ENCODE measurements around the gene ZNF574.

The ZNF574 gene

GRCh38 chr19:42062381-42062780, 13.6 kb upstream of the ZNF574 start:
- H3K36me3 ChIP-seq (ENCODE audit: control insufficient read depth, insufficient read depth, low read length) = peaks cover 74% of the 10 kb centered on the region
- H3K27me3 ChIP-seq (ENCODE audit: control insufficient read depth, insufficient read depth, low read length) = no peaks in the 10 kb centered on the region
- H3K4me1 ChIP-seq (ENCODE audit: control insufficient read depth, insufficient read depth, low read length) = no peaks in the 10 kb centered on the region
- H3K9me3 ChIP-seq (ENCODE audit: control insufficient read depth, insufficient read depth, low read length) = no peaks in the 10 kb centered on the region
- no peak overlapping the region for H3K9ac ChIP-seq (ENCODE audit: low read depth, low read length)
- no peak overlapping the region for H3K4me3 ChIP-seq (ENCODE audit: low read depth, low read length)
- H3K27ac ChIP-seq (ENCODE audit: low read depth, low read length) = no peak overlapping the region

DNA sequence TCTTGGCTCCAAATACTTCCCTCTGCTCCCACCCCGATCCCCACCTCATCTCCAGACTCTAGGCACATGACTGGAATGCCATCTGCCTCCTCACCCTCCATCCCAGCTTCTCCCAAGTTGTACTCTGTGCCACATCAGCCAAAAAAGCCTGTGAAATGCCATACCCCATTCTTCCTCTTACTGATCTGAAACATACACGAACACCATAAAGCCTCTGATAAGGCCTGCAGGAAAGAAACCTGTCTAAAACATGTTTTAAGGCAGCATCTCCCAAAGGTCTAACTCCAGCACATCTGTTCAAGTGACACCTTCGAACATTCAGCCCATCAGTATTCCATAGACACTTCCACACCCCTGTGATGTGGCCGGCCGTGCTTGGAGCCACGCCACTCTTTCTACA, 11.5 kb upstream of the ZNF574 start:
- Histone ChIP-seq H3K9me3 (ENCODE audit: control insufficient read depth, insufficient read depth, low read length) (no peaks in the 10 kb centered on the region), H3K4me1 (ENCODE audit: control insufficient read depth, insufficient read depth, low read length) (peaks cover 8% of the 10 kb centered on the region; the same call in 1 of the 2 replicates), H3K27ac (ENCODE audit: low read depth, low read length) (no peak overlapping the region), H3K4me3 (ENCODE audit: low read depth, low read length) (no peak overlapping the region), H3K9ac (ENCODE audit: low read depth, low read length) (no peak overlapping the region), H3K36me3 (ENCODE audit: control insufficient read depth, insufficient read depth, low read length) (peaks cover 59% of the 10 kb centered on the region), H3K27me3 (ENCODE audit: control insufficient read depth, insufficient read depth, low read length) (no peaks in the 10 kb centered on the region)

DNA sequence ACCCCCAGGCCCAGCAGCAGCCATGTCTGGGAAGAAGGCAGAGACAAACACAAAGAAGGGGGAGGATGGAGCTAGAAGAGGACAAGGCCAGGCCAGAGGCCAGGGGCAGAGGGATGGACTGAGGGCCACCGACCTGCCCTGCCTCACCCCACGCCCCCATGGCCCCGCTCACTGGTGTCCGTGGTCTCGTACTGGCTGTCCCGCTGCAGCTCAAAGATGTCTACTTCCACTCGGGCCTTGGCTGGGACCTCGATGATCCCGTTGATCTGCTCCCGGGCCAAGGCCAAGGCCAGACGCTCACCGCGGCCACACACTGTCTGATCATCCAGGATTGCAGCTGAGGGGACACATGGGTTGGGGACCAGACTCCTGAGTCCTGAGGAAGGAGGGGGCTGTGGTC, 10.9 kb upstream of the ZNF574 start:
- H3K9ac ChIP-seq (ENCODE audit: low read depth, low read length) = no peak overlapping the region
- peaks cover 8% of the 10 kb centered on the region; the same call in 1 of the 2 replicates for H3K4me1 ChIP-seq (ENCODE audit: control insufficient read depth, insufficient read depth, low read length)
- no peaks in the 10 kb centered on the region for H3K27me3 ChIP-seq (ENCODE audit: control insufficient read depth, insufficient read depth, low read length)
- H3K4me3 ChIP-seq (ENCODE audit: low read depth, low read length) = no peak overlapping the region
- H3K27ac ChIP-seq (ENCODE audit: low read depth, low read length) = no peak overlapping the region
- H3K9me3 ChIP-seq (ENCODE audit: control insufficient read depth, insufficient read depth, low read length) = no peaks in the 10 kb centered on the region
- H3K36me3 ChIP-seq (ENCODE audit: control insufficient read depth, insufficient read depth, low read length) = peaks cover 53% of the 10 kb centered on the region

GRCh38 chr19:42065511-42065910, 10.5 kb upstream of the ZNF574 start:
- Histone ChIP-seq H3K36me3 (ENCODE audit: control insufficient read depth, insufficient read depth, low read length) (peaks cover 50% of the 10 kb centered on the region), H3K27ac (ENCODE audit: low read depth, low read length) (no peak overlapping the region), H3K9me3 (ENCODE audit: control insufficient read depth, insufficient read depth, low read length) (no peaks in the 10 kb centered on the region), H3K9ac (ENCODE audit: low read depth, low read length) (no peak overlapping the region), H3K27me3 (ENCODE audit: control insufficient read depth, insufficient read depth, low read length) (no peaks in the 10 kb centered on the region), H3K4me1 (ENCODE audit: control insufficient read depth, insufficient read depth, low read length) (peaks cover 11% of the 10 kb centered on the region; the same call in 1 of the 2 replicates), H3K4me3 (ENCODE audit: low read depth, low read length) (no peak overlapping the region)

DNA sequence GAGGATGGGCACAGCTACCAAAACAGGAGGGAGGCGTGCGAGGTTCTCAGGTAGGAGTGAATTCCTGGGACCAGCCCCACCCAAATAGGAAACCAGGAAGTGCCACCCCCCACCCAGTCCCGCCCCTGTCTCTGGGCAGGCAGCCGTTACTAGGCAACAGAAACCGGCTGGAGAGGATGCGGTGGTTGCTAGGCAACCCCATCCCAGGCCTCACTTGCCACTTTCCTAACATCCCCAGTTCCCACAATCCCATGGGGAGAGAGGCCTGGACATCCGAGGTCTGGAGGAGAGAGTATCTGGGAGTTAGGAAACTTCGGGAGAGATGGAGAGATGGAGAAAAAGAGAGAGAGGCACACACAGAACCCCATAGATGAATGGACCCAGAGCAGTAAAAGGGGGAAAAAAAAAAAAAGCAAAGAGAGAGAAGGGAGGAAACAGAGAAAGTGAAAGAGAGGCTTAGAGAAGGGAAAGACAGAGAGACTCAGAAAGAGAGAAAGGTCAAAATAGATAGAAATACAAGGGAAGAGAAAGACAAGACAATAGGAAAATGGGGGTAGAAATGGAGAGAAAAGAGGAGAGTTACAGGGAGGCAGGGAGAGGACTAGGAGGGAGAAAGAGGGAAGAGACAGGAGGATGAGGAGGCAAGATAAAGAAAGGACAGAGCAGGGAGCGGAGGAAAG, 9.8 kb upstream of the ZNF574 start:
- Histone ChIP-seq H3K27ac (ENCODE audit: low read depth, low read length) (no peak overlapping the region), H3K9me3 (ENCODE audit: control insufficient read depth, insufficient read depth, low read length) (no peaks in the 10 kb centered on the region), H3K9ac (ENCODE audit: low read depth, low read length) (no peak overlapping the region)

DNA sequence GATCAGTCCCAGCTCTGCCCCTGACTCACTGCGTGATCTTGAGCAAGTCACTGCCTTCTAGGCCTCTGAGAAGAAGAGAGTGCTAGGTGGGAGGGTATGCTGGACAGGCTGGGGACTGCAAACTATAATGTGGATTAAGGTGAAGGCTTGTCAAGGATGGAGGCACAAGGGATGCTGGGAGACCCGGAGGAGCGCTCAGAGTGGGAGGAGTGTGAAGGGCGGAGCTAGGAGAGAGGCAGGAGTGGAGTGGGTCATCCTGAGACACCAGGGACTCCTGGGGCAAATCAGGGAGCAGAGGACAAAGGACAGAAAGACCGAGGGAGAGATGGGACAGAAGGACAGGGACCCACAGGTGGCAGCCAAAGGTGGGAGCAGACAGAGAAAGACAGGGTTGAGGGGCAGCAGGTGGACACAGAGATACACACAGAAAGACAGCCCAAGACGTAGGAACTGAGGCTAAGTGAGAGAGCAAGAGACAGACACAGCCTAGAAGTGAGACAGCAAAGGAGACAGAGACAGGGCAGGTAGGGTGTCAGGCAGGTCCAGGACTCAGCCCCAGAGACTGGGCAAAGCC, 8.6 kb upstream of the ZNF574 start:
- H3K36me3 ChIP-seq (ENCODE audit: control insufficient read depth, insufficient read depth, low read length) = peaks cover 35% of the 10 kb centered on the region
- H3K9ac ChIP-seq (ENCODE audit: low read depth, low read length) = no peak overlapping the region
- no peaks in the 10 kb centered on the region for H3K9me3 ChIP-seq (ENCODE audit: control insufficient read depth, insufficient read depth, low read length)
- peaks cover 15% of the 10 kb centered on the region; the same call in 1 of the 2 replicates for H3K4me1 ChIP-seq (ENCODE audit: control insufficient read depth, insufficient read depth, low read length)
- no peak overlapping the region for H3K27ac ChIP-seq (ENCODE audit: low read depth, low read length)
- no peaks in the 10 kb centered on the region for H3K27me3 ChIP-seq (ENCODE audit: control insufficient read depth, insufficient read depth, low read length)
- peak overlapping the region; percentile 71; the same call in 1 of the 2 replicates for H3K4me3 ChIP-seq (ENCODE audit: low read depth, low read length)

More for the DNA sequence above, 9.8 kb upstream of the ZNF574 start:
- Histone ChIP-seq H3K4me3 (ENCODE audit: low read depth, low read length) (no peak overlapping the region), H3K4me1 (ENCODE audit: control insufficient read depth, insufficient read depth, low read length) (peaks cover 15% of the 10 kb centered on the region; the same call in 1 of the 2 replicates), H3K36me3 (ENCODE audit: control insufficient read depth, insufficient read depth, low read length) (peaks cover 47% of the 10 kb centered on the region), H3K27me3 (ENCODE audit: control insufficient read depth, insufficient read depth, low read length) (no peaks in the 10 kb centered on the region)

DNA sequence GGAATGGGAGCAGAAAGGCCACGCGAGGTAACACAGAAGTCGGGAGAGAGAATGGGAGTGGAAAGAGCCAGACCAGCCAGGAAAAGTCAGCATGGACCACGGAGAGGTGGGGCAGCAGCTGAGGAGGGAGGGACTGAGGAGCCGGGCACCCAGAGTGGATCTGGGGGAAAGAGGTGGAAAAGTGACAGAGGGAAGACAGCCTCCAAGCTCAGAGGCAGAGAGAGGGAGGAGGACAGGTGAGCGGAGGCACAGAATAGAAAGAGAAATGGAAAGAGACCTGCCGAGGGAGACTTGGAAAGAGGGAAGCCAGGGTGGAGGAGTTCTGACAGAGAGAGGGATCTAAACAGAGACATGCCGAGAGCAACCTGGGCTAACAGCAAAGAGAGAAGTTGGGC, 7.6 kb upstream of the ZNF574 start:
- no peak overlapping the region for H3K9ac ChIP-seq (ENCODE audit: low read depth, low read length)
- H3K4me3 ChIP-seq (ENCODE audit: low read depth, low read length) = peak overlapping the region; percentile 71
- H3K27ac ChIP-seq (ENCODE audit: low read depth, low read length) = no peak overlapping the region
- H3K36me3 ChIP-seq (ENCODE audit: control insufficient read depth, insufficient read depth, low read length) = peaks cover 26% of the 10 kb centered on the region
- no peaks in the 10 kb centered on the region for H3K27me3 ChIP-seq (ENCODE audit: control insufficient read depth, insufficient read depth, low read length)
- peaks cover 15% of the 10 kb centered on the region; the same call in 1 of the 2 replicates for H3K4me1 ChIP-seq (ENCODE audit: control insufficient read depth, insufficient read depth, low read length)
- H3K9me3 ChIP-seq (ENCODE audit: control insufficient read depth, insufficient read depth, low read length) = no peaks in the 10 kb centered on the region

- Histone ChIP-seq H3K9me3 (ENCODE audit: control insufficient read depth, insufficient read depth, low read length) (no peaks in the 10 kb centered on the region), H3K27ac (ENCODE audit: low read depth, low read length) (no peak overlapping the region), H3K4me3 (ENCODE audit: low read depth, low read length) (peak overlapping the region; percentile 71), H3K27me3 (ENCODE audit: control insufficient read depth, insufficient read depth, low read length) (no peaks in the 10 kb centered on the region), H3K4me1 (ENCODE audit: control insufficient read depth, insufficient read depth, low read length) (peaks cover 15% of the 10 kb centered on the region; the same call in 1 of the 2 replicates), H3K36me3 (ENCODE audit: control insufficient read depth, insufficient read depth, low read length) (peaks cover 20% of the 10 kb centered on the region), H3K9ac (ENCODE audit: low read depth, low read length) (no peak overlapping the region)
Observed at GRCh38 chr19:42068756-42069571, 7.0 kb upstream of the ZNF574 start.

- peaks cover 15% of the 10 kb centered on the region; the same call in 1 of the 2 replicates for H3K4me1 ChIP-seq (ENCODE audit: control insufficient read depth, insufficient read depth, low read length)
- H3K27me3 ChIP-seq (ENCODE audit: control insufficient read depth, insufficient read depth, low read length) = no peaks in the 10 kb centered on the region
- H3K9me3 ChIP-seq (ENCODE audit: control insufficient read depth, insufficient read depth, low read length) = no peaks in the 10 kb centered on the region
- H3K27ac ChIP-seq (ENCODE audit: low read depth, low read length) = peak within 1 kb of the TSS; percentile 34
- 0 out of 2 replicates have a peak within 1 kb of the TSS, but pooled peaks have one; percentile 27 for H3K9ac ChIP-seq (ENCODE audit: low read depth, low read length)
- peaks cover 11% of the 10 kb centered on the region for H3K36me3 ChIP-seq (ENCODE audit: control insufficient read depth, insufficient read depth, low read length)
- H3K4me3 ChIP-seq (ENCODE audit: low read depth, low read length) = peak within 1 kb of the TSS; percentile 71
Observed at GRCh38 chr19:42069619-42070351, 6.2 kb upstream of the ZNF574 start, which contains the start of gene GRIK5. Gene GRIK5 (minus strand): TSS chr19:42070206. CDS start chr19:42065770, 4,436 bp downstream.

DNA sequence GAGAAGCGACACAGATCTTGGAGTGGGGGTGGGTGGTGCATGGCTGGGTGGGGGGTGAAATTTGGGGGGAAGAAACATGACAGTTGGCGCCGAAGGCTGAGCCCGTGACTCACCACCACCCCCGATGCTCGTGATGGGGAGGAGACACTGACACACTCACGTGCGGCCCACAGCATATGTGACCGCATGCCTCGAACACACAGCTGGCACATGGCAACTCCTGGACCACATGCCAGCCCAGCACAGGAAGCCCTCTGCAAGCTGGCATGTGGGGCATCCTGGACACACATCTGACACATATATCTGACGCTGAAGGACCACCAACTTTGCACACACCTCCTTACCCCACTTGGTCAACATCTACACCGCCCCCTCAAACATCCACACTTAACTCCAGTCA, 4.7 kb upstream of the ZNF574 start:
- peaks cover 21% of the 10 kb centered on the region for H3K4me1 ChIP-seq (ENCODE audit: control insufficient read depth, insufficient read depth, low read length)
- no peak overlapping the region for H3K27ac ChIP-seq (ENCODE audit: low read depth, low read length)
- H3K4me3 ChIP-seq (ENCODE audit: low read depth, low read length) = no peak overlapping the region

More for the DNA sequence above, 4.7 kb upstream of the ZNF574 start:
- Histone ChIP-seq H3K9ac (ENCODE audit: low read depth, low read length) (no peak overlapping the region), H3K36me3 (ENCODE audit: control insufficient read depth, insufficient read depth, low read length) (no peaks in the 10 kb centered on the region; the same call in 1 of the 2 replicates), H3K9me3 (ENCODE audit: control insufficient read depth, insufficient read depth, low read length) (no peaks in the 10 kb centered on the region), H3K27me3 (ENCODE audit: control insufficient read depth, insufficient read depth, low read length) (no peaks in the 10 kb centered on the region)
